GM12873 (cell line): Measurements from ENCODE around the gene KIF5A.

Experiments used
- TF ChIP-seq, protein P1 (sequence below): IDR thresholded peaks from 2 replicates; pipeline ENCODE4 v1.5.1; 2012; ENCODE audit warnings: low read depth, mild to moderate bottlenecking, moderate library complexity, low read length, control low read depth; ENCODE audit not compliant: insufficient read depth; ENCODE audit errors: missing control alignments

The KIF5A gene

DNA sequence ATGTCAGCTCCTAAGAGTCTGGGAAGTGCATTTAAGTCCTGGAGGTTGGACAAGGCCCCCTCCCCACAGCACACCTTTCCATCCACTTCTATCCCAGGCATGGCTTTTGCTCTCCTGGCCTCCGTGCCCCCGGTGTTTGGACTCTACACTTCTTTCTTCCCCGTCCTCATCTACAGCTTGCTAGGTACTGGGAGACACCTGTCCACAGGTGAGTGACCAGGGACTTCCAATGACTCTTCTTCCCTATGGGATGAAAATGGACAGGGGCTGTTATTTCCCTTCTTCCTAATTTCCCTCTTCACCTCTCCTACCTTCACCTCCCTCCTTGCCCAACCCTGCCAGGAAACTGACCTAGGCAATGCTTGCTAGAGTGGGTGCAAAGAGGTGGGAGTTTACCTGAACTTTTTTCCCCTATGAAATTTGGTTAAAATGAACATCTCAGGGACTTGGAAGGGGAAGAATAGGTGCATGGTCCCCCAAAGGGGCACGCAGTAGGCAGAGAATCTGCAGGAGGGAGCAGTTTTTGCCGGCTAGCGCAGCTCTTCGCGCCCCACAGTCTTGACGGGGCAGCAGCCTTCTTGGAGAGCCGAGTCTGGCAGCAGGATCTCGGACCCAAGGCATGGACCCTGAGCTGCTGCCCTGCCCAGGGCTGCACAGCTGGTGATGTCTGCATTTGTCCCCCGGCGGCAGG, 70.5 kb downstream of the KIF5A start:
- TF ChIP-seq, protein P1, sequence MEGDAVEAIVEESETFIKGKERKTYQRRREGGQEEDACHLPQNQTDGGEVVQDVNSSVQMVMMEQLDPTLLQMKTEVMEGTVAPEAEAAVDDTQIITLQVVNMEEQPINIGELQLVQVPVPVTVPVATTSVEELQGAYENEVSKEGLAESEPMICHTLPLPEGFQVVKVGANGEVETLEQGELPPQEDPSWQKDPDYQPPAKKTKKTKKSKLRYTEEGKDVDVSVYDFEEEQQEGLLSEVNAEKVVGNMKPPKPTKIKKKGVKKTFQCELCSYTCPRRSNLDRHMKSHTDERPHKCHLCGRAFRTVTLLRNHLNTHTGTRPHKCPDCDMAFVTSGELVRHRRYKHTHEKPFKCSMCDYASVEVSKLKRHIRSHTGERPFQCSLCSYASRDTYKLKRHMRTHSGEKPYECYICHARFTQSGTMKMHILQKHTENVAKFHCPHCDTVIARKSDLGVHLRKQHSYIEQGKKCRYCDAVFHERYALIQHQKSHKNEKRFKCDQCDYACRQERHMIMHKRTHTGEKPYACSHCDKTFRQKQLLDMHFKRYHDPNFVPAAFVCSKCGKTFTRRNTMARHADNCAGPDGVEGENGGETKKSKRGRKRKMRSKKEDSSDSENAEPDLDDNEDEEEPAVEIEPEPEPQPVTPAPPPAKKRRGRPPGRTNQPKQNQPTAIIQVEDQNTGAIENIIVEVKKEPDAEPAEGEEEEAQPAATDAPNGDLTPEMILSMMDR: no peak

DNA sequence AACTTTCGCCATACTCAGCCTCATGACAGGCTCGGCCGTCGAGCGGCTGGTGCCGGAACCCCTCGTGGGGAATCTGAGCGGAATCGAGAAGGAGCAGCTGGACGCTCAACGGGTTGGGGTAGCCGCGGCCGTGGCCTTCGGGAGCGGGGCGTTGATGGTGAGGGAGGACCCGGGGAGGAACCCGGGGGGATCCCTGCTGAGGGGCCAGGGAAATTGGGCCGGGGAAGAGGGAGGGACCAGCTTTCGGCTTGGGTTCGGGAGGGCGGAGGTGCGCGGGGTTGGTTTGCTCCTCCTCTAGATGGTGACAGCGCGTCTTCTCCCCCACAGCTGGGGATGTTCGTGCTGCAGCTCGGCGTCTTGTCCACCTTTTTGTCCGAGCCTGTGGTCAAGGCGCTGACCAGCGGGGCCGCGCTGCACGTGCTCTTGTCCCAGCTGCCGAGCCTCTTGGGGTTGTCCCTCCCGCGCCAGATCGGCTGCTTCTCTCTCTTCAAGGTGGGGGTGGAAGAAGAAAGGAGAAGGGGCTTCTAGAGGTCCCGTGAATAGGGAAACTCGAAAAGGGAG, 71.2 kb downstream of the KIF5A start:
- TF ChIP-seq, protein P1: no peak

DNA sequence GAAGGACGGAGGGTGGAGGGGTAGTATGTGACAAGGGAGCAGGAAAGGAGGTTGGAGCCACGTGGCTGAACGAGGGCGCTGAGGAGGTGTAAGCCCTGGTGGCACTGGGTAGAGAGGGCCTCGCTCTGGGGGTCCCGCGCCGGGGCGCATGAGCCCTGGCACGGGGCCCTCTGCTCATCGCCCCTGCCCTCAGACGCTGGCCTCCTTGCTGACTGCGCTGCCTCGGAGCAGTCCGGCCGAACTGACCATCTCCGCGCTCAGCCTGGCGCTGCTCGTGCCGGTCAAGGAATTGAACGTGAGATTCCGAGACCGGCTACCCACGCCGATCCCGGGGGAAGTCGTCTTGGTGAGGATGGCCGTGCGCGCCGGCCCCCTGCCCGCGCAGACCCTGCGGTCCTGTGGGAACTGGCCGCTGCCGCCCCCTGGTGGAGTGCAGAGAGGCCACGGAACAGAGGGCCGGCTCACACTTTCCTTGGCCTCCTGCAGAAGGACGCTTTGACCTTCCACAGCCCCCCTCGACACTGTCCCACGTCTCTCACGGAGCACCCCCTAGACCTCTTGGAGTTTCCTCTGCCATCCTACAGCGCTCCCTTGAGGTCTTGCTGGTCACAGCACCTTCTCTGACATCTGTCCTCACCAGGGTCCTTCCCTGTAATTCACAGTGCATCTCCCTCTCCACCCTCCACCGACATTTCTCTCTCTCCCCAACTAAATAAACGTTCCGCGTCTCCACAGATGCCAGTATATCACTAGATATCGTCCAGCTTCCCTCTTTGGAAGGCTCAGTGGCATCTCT, 71.9 kb downstream of the KIF5A start:
- TF ChIP-seq, protein P1: peak; percentile 88

DNA sequence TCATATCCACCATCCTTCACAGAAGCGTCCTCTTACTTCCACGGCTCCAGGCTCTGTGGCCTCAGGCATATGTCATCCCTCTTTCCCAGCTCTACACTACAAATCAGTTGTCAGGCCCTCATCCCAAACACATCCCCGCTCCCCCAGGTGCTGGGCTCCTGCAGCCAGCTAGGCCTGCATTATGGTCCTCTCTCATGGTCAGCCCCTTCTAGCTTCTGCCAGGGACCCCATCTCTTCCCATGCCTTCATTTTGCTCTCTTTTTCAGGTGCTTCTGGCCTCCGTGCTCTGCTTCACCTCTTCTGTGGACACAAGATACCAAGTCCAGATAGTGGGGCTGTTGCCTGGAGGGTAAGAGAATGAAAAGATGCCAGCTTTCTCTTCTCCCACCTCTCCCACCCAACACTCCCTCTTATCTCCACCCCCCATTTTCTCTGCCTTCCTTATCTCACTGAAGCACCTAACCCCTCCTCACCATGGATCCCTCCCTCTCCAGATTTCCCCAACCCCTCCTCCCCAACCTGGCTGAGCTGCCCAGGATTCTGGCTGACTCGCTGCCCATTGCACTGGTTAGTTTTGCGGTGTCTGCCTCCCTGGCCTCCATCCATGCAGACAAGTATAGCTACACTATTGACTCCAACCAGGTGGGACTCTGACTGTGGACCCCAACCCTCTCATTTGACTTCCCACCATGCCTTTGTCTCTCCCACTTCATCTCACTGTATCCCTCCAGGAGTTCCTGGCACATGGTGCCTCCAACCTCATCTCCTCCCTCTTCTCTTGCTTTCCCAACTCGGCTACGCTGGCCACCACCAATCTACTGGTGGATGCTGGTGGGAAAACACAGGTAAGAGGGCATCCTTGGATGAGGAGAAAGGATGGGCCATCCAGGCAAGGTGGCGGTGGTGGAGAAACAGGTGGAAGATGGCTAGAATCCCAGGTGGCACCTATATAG, 72.7 kb downstream of the KIF5A start:
- TF ChIP-seq, protein P1: no peak

DNA sequence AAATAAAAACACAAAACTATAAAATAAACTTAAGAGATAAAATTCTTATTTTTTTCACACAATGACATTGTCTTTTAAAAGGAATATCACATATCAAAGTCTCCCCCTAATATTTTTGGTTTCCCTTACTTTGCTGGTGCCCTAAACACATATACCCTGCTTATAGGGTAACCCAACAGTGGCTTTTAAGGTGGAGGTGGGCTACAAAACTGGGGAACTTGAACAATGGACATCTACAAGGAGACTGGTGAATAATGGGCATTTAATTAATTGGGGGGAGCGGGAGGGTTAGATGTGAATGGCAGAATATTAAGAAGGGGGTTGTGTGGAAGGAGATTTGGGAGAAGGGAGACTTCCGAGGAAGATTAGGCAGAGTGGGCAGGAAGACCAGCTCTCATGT, 73.5 kb downstream of the KIF5A start:
- TF ChIP-seq, protein P1: no peak

DNA sequence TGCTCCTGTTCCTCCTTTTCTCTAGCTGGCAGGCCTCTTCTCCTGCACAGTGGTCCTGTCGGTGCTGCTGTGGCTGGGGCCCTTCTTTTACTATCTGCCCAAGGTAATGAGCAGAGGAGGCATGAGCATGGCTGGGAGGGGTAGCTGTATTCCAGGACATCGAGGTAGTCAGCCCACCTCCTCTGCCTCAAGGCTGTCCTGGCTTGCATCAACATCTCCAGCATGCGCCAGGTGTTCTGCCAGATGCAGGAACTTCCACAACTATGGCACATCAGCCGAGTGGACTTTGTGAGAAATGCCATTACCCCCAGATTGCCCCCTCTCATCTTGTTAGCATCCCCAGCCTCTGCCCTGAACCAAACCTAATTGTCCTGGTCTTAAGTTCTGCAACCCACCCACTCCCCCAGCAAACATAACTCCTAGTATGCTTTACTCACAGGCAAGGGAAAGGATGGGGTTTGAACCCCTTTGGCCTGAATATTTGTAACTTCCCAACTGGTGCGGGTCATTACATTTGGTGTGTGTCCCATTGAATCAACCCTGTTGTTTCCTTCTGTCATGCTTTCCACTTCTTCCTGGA, 74.1 kb downstream of the KIF5A start:
- TF ChIP-seq, protein P1: no peak
